ENCODE measurements around the gene CNGB1. TPM values are rescaled to one million over a fixed set of nuclear protein-coding genes. Genes with fewer than 3 reads are reported as not detected.

Gene CNGB1
- total and polyA plus RNA-seq, 2 of the 13 experiments (the other 11 are each of a cell fraction or from before 2014, with no cell fraction given): 0.02 to 0.15 TPM

- peak; percentile 48; the same call in 1 of the 2 replicates for TF ChIP-seq ZNF691 (CRISPR knock-in tag; IDR thresholded peaks at IDR 0.05; ENCODE audit: borderline replicate concordance, low read depth)
- TF ChIP-seq HOXD1 (CRISPR knock-in tag; IDR thresholded peaks at IDR 0.05): peak; percentile 42; the same call in 1 of the 2 replicates
- no peak for TF ChIP-seq SMAD3 (CRISPR knock-in tag; IDR thresholded peaks at IDR 0.05)
- no peak for TF ChIP-seq HMG20B (CRISPR knock-in tag; conservative IDR thresholded peaks at IDR 0.05)
- peak; percentile 75 for TF ChIP-seq ZNF331 (CRISPR knock-in tag; IDR thresholded peaks at IDR 0.05)
- peak; percentile 93 for TF ChIP-seq ZFP91 (CRISPR knock-in tag; IDR thresholded peaks at IDR 0.05; ENCODE audit: borderline replicate concordance)
- peak; percentile 72 for TF ChIP-seq PHF20 (CRISPR knock-in tag; IDR thresholded peaks at IDR 0.05)
- TF ChIP-seq HNRNPUL1 (IDR thresholded peaks at IDR 0.05; ENCODE audit: low read depth, low read length): no peak
- peak; percentile 36 for TF ChIP-seq IKZF4 (CRISPR knock-in tag; IDR thresholded peaks at IDR 0.05; ENCODE audit: borderline replicate concordance, low read depth, not compliant biosample characterization)
- no peak for TF ChIP-seq ZNF205 (CRISPR knock-in tag; IDR thresholded peaks at IDR 0.05)
- TF ChIP-seq ZNF609 (CRISPR knock-in tag; IDR thresholded peaks at IDR 0.05; ENCODE audit: borderline replicate concordance): peak; percentile 61
- TF ChIP-seq ZEB1 (IDR thresholded peaks at IDR 0.05; ENCODE audit: insufficient replicate concordance, low read depth): peak; percentile 21
- TF ChIP-seq RNF2 (conservative IDR thresholded peaks at IDR 0.05; ENCODE audit: low read depth): peak; percentile 41; the same call in 1 of the 2 replicates
- TF ChIP-seq SKI (IDR thresholded peaks at IDR 0.05; ENCODE audit: partially characterized antibody): peak; percentile 27
- no peak for TF ChIP-seq NR3C1 (CRISPR knock-in tag; IDR thresholded peaks at IDR 0.05)
- no peak for TF ChIP-seq ZSCAN29 (CRISPR knock-in tag; conservative IDR thresholded peaks at IDR 0.05)
- no peak for TF ChIP-seq ZNF101 (CRISPR knock-in tag; IDR thresholded peaks at IDR 0.05; ENCODE audit: borderline replicate concordance, low read depth)
- TF ChIP-seq RBM22 (optimal IDR thresholded peaks at IDR 0.05; ENCODE audit: low read length): no peak
- TF ChIP-seq ZFY (CRISPR knock-in tag; IDR thresholded peaks at IDR 0.05): peak; percentile 72
Measured at GRCh38 chr16:58000706-58001676, 30.1 kb upstream of the CNGB1 start, which contains the start of gene USB1 (continued).

All from HepG2 (cell line).